Dedifferentiated amniotic fluid mesenchymal stem cell (primary cell): ENCODE results near the gene TNFSF12.

Source experiments
- DNase-seq: peaks from one replicate; pipeline ENCODE4 v3.0.0-alpha.2; 2016; ENCODE audit errors: extremely low spot score

The TNFSF12 gene

GRCh38 chr17:7541074-7541621, 7.7 kb upstream of the TNFSF12 start:
- no peak for DNase-seq

- DNase-seq, result no peak
Observed at GRCh38 chr17:7544911-7545310, 3.9 kb upstream of the TNFSF12 start.

GRCh38 chr17:7549401-7550055, 670 bp downstream of the TNFSF12 start:
- DNase-seq, result no peak

GRCh38 chr17:7550344-7550743, 1.5 kb downstream of the TNFSF12 start:
- no peak for DNase-seq

- DNase-seq, result no peak
Observed at GRCh38 chr17:7551396-7551795, 2.5 kb downstream of the TNFSF12 start.

GRCh38 chr17:7552621-7553051, 3.8 kb downstream of the TNFSF12 start:
- DNase-seq, result no peak

GRCh38 chr17:7553356-7553755, 4.5 kb downstream of the TNFSF12 start:
- no peak for DNase-seq

GRCh38 chr17:7555320-7555948, 6.6 kb downstream of the TNFSF12 start:
- no peak for DNase-seq

- no peak for DNase-seq
Observed at GRCh38 chr17:7556627-7557026, 7.8 kb downstream of the TNFSF12 start.

GRCh38 chr17:7557147-7557764, 8.4 kb downstream of the TNFSF12 start:
- no peak for DNase-seq

- no peak for DNase-seq
Observed at GRCh38 chr17:7557775-7558543, 9.1 kb downstream of the TNFSF12 start.

GRCh38 chr17:7558544-7559319, 9.9 kb downstream of the TNFSF12 start, which contains the start of gene TNFSF13:
TSS of gene TNFSF13 (plus strand) at chr17:7558750. CDS start at chr17:7559040, 290 bp downstream.
- DNase-seq, result no peak

- no peak for DNase-seq
Observed at GRCh38 chr17:7559320-7560171, 10.7 kb downstream of the TNFSF12 start.

- no peak for DNase-seq
Observed at GRCh38 chr17:7560172-7561027, 11.5 kb downstream of the TNFSF12 start.

GRCh38 chr17:7561028-7561575, 12.2 kb downstream of the TNFSF12 start:
- peak; percentile 83 for DNase-seq

- DNase-seq, result peak; percentile 87
Observed at GRCh38 chr17:7561589-7562207, 12.8 kb downstream of the TNFSF12 start, which contains the start of gene SENP3. TSS of gene SENP3 (plus strand) at chr17:7561919. CDS start at chr17:7563077, 1,158 bp downstream.

- no peak for DNase-seq
Observed at GRCh38 chr17:7562208-7562605, 13.3 kb downstream of the TNFSF12 start.

GRCh38 chr17:7563115-7563869, 14.4 kb downstream of the TNFSF12 start:
- no peak for DNase-seq
